ENCODE measurements around the gene PTK6.

Gene PTK6

DNA sequence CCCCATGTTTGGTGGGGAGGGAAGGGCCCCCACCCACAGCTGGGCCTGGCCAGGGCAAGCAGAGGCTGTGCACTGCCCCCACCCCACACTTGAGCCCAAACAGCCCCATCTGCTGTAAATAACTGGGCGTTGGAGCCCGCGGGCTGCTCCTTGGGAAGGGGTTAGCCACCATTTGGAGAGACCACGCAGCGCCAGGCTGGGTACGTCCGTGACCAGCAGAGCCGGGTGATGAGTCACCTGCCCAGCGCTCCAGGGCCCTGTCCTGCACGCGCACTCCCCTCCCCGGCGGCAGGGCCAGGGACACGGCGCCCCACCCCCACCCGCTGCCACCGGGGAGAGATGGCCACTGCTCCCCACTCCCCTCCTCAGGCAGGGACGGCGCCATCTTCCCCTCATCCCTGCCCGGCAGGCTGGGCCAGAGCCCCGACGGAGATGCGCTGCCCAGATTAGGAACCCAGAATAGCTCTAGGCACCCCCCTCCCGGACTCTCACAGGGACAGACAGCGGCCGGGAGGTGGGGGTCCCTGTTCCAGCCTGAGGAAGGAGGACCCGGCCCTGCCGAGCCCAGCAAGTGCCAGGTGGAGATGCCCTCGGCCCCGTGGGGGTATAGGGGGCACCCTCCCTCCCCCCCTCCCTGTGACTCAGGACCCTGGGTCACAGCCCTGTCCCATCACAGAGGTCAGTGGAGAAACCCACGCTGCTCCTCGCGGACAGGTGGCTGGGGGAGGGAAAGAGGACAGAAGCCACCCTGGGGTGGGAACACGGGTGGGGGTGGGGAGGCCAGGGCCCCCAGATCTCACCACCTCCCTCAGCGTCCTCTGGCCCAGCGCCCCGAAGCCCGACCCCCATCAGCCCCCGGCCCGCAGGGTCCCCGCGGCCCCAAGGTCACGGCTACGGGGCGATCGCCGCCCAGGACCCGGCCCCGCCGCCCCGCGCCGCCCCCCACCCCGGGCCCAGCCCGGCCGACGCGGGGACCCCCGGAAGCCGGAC is 38.9 kb downstream of the PTK6 start:
- H3K36me3 ChIP-seq (ENCODE audit: control insufficient read depth, insufficient read depth, low read length), result no peaks in the 10 kb centered on the region
- peak overlapping the region; percentile 40 for H3K4me3 ChIP-seq (replicated peaks; ENCODE audit: low read depth, low read length)
- DNase-seq (ENCODE audit: extremely low read depth, insufficient read length), result no peak
- no peaks in the 10 kb centered on the region; the same call in 1 of the 2 replicates for H3K27me3 ChIP-seq (replicated peaks; ENCODE audit: control insufficient read depth, insufficient read depth, low read length)
- TF ChIP-seq, protein P1, sequence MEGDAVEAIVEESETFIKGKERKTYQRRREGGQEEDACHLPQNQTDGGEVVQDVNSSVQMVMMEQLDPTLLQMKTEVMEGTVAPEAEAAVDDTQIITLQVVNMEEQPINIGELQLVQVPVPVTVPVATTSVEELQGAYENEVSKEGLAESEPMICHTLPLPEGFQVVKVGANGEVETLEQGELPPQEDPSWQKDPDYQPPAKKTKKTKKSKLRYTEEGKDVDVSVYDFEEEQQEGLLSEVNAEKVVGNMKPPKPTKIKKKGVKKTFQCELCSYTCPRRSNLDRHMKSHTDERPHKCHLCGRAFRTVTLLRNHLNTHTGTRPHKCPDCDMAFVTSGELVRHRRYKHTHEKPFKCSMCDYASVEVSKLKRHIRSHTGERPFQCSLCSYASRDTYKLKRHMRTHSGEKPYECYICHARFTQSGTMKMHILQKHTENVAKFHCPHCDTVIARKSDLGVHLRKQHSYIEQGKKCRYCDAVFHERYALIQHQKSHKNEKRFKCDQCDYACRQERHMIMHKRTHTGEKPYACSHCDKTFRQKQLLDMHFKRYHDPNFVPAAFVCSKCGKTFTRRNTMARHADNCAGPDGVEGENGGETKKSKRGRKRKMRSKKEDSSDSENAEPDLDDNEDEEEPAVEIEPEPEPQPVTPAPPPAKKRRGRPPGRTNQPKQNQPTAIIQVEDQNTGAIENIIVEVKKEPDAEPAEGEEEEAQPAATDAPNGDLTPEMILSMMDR (IDR thresholded peaks at IDR 0.05; ENCODE audit: insufficient read depth, low read length, poor library complexity, severe bottlenecking), result no peak

DNA sequence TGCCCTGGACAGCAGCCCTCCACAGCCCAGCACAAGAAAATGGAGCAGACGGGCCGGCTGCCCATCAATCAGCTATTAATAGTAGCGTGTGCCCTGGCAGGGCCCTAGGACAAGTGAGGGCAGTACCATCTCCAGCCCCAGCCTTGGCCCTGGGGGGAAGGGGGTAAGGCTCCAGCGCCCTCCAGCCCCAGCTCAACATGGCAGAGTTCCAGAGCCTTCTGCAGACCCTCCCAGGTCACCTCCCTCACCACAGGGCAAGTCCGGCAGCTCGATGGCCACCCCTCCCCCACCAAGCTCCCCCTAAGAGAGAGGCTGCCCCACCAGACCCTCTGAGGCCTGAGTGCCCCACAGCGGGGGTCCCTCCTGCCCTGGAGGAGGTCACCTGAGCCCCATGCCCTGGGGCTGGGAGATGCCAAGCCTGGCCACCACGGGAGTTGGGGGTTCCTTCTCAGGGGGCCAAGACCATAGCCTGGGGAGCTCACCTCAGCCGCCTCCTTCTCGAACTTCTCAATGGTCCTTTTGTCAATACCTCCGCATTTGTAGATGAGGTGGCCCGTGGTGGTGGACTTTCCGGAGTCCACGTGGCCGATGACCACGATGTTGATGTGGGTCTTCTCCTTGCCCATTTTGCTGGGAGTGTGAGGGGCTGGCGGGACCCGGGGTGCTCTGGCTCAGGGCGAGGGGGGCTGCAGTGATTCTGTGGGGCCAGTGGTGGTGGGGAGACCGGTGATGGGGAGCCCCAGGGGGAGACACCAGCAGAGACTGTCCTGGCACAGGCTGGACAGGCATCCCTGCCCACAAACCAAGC is 39.8 kb downstream of the PTK6 start:
- no peak for DNase-seq (ENCODE audit: extremely low read depth, insufficient read length)
- H3K27me3 ChIP-seq (replicated peaks; ENCODE audit: control insufficient read depth, insufficient read depth, low read length), result no peaks in the 10 kb centered on the region; the same call in 1 of the 2 replicates
- no peaks in the 10 kb centered on the region for H3K36me3 ChIP-seq (ENCODE audit: control insufficient read depth, insufficient read depth, low read length)
- TF ChIP-seq, protein P1 (IDR thresholded peaks at IDR 0.05; ENCODE audit: insufficient read depth, low read length, poor library complexity, severe bottlenecking), result no peak
- 0 out of 2 replicates have a peak overlapping the region, but pooled peaks have one; percentile 40 for H3K4me3 ChIP-seq (replicated peaks; ENCODE audit: low read depth, low read length)

DNA sequence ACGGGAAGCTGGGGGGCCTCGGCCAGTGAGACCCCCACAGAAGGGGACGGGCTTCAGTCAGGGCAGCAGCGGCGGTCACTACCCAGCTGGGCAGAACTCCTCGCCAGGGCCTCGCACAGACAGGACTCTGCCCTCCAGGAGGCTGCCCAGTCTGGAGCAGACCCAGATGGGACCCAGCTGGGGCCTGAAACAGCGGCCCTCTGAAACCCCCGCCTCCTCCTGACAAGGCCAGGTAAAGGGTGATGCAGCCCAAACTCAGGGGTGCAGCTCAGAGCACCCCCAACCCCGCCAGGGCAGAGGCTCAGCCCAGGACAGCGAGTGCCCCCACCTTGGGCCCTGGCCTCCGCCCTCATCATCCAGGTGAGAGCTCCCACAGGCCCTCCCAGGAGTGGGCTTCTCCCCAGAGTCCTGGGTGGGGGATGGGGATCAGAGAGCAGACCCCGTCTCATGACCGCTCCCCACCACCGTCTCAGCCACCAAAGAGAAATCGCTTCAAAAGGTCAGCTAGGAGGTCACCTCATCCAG is 40.5 kb downstream of the PTK6 start:
- DNase-seq (ENCODE audit: extremely low read depth, insufficient read length), result no peak
- no peaks in the 10 kb centered on the region; the same call in 1 of the 2 replicates for H3K27me3 ChIP-seq (replicated peaks; ENCODE audit: control insufficient read depth, insufficient read depth, low read length)
- H3K4me3 ChIP-seq (replicated peaks; ENCODE audit: low read depth, low read length), result no peak overlapping the region; the same call in 1 of the 2 replicates
- H3K36me3 ChIP-seq (ENCODE audit: control insufficient read depth, insufficient read depth, low read length), result no peaks in the 10 kb centered on the region
- TF ChIP-seq, protein P1 (IDR thresholded peaks at IDR 0.05; ENCODE audit: insufficient read depth, low read length, poor library complexity, severe bottlenecking), result no peak

DNA sequence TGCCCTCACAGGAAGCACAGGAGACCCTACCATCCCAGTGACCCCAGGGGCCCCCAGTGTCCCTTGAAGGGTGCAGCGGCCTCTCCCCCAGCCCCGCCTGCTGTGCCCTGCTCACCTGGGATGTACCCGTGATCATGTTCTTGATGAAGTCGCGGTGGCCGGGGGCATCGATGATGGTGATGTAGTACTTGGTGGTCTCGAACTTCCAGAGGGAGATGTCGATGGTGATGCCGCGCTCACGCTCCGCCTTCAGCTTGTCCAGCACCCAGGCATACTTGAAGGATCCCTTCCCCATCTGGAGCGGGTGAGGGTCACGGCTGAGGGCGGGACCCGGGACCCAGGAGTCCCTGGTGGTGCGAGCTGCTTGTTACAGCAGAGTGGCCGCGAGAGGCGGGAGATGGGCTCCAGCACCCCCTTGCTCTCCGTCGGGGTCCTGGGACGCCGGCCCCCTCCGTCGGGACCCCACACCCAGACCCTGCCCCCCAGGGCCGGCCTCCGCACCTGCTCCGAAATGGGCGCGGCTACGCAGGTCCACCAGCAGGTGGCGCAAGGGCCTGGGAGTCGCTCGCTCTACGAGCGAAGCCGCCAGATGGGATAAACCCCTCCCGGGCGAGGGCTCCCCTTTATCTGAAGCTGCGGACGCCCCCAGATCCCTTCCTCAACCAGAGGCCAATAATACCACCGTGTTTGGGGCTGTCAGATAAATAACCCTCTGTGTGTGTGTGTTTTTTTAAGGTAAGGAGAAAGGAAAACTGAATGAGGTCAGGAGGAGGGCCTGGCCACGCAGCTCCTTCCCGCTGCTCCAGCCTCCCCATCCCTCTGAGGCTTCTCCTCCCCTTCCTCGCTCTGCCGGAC is 41.2 kb downstream of the PTK6 start:
- no peaks in the 10 kb centered on the region for H3K36me3 ChIP-seq (ENCODE audit: control insufficient read depth, insufficient read depth, low read length)

More for the DNA sequence above, 41.2 kb downstream of the PTK6 start:
- DNase-seq (ENCODE audit: extremely low read depth, insufficient read length), result no peak
- TF ChIP-seq, protein P1 (IDR thresholded peaks at IDR 0.05; ENCODE audit: insufficient read depth, low read length, poor library complexity, severe bottlenecking), result peak; percentile 96
- no peaks in the 10 kb centered on the region; the same call in 1 of the 2 replicates for H3K27me3 ChIP-seq (replicated peaks; ENCODE audit: control insufficient read depth, insufficient read depth, low read length)
- peak overlapping the region; percentile 44 for H3K4me3 ChIP-seq (replicated peaks; ENCODE audit: low read depth, low read length)

Measured in GM06990 (cell line).